Stomach smooth muscle (tissue), 2 donors: Measurements from ENCODE around the gene GRB7.

Experiments
- H3K27ac ChIP-seq: one replicate; pipeline ENCODE4 v1.7.0; 2013; ENCODE audit warnings: mild to moderate bottlenecking, low read length, inconsistent platforms
- H3K27me3 ChIP-seq, 2 donors: one replicate each; pipeline ENCODE4 v1.7.0; 2013; ENCODE audit warnings: low read length in 2 of 2; ENCODE audit not compliant: insufficient read depth in 2 of 2, control insufficient read depth in 1 of 2
- H3K36me3 ChIP-seq, 2 donors: one replicate each; pipeline ENCODE4 v1.7.0; 2013; ENCODE audit warnings: low read length in 2 of 2; ENCODE audit not compliant: control insufficient read depth in 2 of 2, insufficient read depth in 2 of 2
- H3K4me1 ChIP-seq: one replicate; pipeline ENCODE4 v1.7.0; 2013; ENCODE audit warnings: low read length; ENCODE audit not compliant: control insufficient read depth, insufficient read depth
- H3K4me3 ChIP-seq, 2 donors: one replicate each; pipeline ENCODE4 v1.7.0; 2013; ENCODE audit warnings: low read length in 2 of 2
- H3K9ac ChIP-seq, 2 donors: one replicate each; pipeline ENCODE4 v1.7.0; 2013; ENCODE audit warnings: low read length in 2 of 2, mild to moderate bottlenecking in 1 of 2
- H3K9me3 ChIP-seq, 2 donors: one replicate each; pipeline ENCODE4 v1.7.0; 2013; ENCODE audit warnings: low read length in 2 of 2; ENCODE audit not compliant: control insufficient read depth in 2 of 2
- donor health status: healthy.
- donor health status: Pancreatic carcinoma.

The GRB7 gene

DNA sequence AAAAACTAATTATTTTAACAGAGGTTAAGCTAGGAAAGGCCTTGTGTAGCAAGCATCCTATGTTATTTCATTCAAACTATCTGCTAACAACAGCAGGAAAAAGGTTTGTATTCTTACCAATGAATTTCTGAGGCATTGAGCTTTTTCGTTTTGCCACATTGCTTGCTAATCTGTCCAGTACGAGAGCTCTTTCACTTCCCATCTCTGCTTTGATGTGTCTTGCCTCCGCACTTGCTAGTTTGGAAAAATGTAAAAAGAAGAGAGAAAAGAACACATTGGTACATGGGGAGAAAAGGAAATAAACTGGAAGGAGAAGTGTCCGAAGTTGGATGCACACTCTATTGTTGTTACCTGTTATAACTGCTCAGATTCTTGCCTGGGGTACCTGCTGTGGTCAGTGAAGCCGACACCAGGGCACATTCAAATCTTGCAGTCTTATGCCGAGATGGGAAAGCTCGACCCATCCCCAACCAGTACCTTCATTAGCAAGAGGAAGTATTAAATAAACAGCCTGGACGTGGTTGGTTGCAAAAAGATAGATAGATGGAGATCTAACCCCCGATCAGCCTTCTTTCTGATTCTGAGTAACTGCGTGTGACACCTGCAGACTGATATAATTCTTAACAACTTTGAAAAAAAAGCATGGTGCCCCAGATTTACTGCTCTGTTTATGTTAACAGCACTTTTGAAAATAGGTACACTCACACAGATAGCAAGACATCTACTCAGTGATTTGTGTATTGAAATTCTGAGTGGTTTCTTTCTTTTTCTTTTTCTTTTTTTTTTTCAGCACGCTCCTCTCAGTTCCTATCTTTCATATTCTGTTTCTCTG lies 40.0 kb downstream of the GRB7 start:
- H3K36me3 ChIP-seq = no peaks in the 10 kb centered on the region
- H3K9ac ChIP-seq = no peak overlapping the region
- no peaks in the 10 kb centered on the region for H3K9me3 ChIP-seq
- H3K4me1 ChIP-seq = no peaks in the 10 kb centered on the region
- H3K4me3 ChIP-seq = no peak overlapping the region
- H3K27ac ChIP-seq = no peak overlapping the region
- peaks cover 18 to 27% of the 10 kb centered on the region in 2 donors for H3K27me3 ChIP-seq

DNA sequence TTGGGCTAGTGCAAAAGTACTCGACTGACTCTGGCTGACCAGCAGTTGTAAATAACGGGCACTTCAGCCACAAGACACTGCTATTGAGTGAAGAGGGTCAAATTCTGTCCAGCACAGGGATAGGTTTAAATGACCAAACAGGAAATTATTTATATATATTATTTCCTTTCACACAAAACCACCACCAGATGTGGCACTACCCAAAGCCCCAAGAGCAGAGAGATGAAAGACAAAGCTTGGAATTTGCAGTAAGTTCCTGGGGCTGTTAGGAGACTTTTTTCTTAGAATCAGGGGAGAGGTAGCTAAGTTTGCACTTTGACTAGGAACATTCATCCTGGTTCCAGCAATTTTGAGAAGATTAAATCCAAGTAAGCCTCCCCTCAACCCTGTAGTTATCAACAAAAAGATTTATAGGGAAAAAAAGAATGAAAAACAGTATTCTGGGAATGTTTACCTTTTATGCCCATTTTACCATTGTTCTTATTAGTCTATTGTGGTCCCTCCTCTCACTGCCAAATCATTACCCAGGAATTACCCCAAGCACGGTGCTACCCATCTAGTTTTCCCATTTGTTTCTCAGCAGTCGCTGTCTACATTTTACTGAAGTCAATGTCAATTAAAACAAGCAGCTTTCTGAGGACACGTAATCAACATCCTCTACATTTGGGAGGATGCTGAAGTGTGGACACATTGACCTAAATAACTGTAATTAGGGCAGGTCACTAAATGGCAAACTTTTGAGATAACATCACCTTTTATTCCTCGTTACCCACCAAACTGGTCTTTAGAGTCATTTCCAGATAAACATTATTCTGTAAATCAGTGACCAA lies 43.5 kb downstream of the GRB7 start:
- Histone ChIP-seq H3K4me3 (no peak overlapping the region), H3K27me3 (peaks cover 13 to 16% of the 10 kb centered on the region in 2 donors), H3K9ac (no peak overlapping the region), H3K36me3 (no peaks in the 10 kb centered on the region), H3K9me3 (no peaks in the 10 kb centered on the region), H3K4me1 (no peaks in the 10 kb centered on the region), H3K27ac (no peak overlapping the region)

- Histone ChIP-seq H3K9me3 (no peaks in the 10 kb centered on the region), H3K36me3 (no peaks in the 10 kb centered on the region), H3K4me1 (no peaks in the 10 kb centered on the region), H3K4me3 (no peak overlapping the region), H3K27me3 (peaks cover 13 to 14% of the 10 kb centered on the region in 2 donors), H3K27ac (no peak overlapping the region), H3K9ac (no peak overlapping the region)
These were observed 44.1 kb downstream of the GRB7 start for GRCh38 chr17:39781861-39782213.

DNA sequence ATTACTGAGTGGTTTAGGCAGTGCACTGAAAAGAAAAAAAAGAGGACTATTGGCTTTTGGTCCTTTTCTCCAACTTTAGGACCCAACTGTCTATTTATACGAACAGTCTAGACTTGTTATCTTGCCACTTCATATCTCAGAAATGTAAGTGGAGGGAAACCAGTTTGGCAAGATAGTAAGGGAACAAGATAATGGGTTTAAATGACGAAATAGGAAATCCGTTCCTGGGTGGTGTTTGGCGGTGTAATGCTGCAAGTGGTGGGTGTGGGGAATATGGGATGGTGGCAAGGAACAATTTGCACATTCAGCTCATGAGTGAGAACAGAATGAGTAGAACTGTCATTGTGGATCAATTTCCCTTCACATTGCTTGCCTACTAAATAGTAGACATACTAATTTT lies 44.7 kb downstream of the GRB7 start:
- H3K27me3 ChIP-seq = peaks cover 12 to 14% of the 10 kb centered on the region in 2 donors
- H3K27ac ChIP-seq = no peak overlapping the region
- no peaks in the 10 kb centered on the region for H3K9me3 ChIP-seq
- H3K9ac ChIP-seq = no peak overlapping the region
- no peak overlapping the region for H3K4me3 ChIP-seq
- no peaks in the 10 kb centered on the region for H3K36me3 ChIP-seq
- no peaks in the 10 kb centered on the region for H3K4me1 ChIP-seq

GRCh38 chr17:39782980-39783379 lies 45.2 kb downstream of the GRB7 start:
- Histone ChIP-seq H3K9me3 (no peaks in the 10 kb centered on the region), H3K27me3 (peaks cover 8 to 10% of the 10 kb centered on the region in 2 donors), H3K9ac (no peak overlapping the region), H3K4me3 (no peak overlapping the region), H3K4me1 (no peaks in the 10 kb centered on the region), H3K27ac (no peak overlapping the region), H3K36me3 (no peaks in the 10 kb centered on the region)

DNA sequence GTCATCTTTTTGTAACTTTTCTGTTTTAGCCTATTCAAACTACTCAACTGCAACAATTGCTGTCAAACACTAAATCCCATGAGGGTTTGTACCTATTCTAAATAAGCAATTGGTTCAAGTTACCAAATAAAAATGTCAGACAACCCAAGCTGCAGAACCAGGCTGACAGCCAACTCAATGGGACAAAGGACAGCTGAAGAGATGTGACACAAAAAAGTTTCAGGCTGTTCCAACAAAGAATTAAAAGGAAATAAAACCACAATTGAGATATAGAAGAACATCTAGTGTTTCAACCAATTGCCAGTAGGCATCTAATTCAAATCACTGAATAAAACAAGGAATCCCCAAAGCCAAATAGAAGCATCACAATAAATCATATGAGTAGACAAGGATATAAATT lies 49.3 kb downstream of the GRB7 start:
- Histone ChIP-seq H3K9me3 (no peaks in the 10 kb centered on the region), H3K36me3 (no peaks in the 10 kb centered on the region), H3K4me3 (no peak overlapping the region), H3K9ac (no peak overlapping the region), H3K27ac (no peak overlapping the region), H3K4me1 (no peaks in the 10 kb centered on the region), H3K27me3 (peaks cover 5 to 9% of the 10 kb centered on the region in 2 donors)

GRCh38 chr17:39787743-39788484 lies 50.2 kb downstream of the GRB7 start:
- Histone ChIP-seq H3K4me1 (no peaks in the 10 kb centered on the region), H3K9me3 (no peaks in the 10 kb centered on the region), H3K27ac (no peak overlapping the region), H3K27me3 (peaks cover 2 to 5% of the 10 kb centered on the region in 2 donors), H3K36me3 (no peaks in the 10 kb centered on the region), H3K9ac (no peak overlapping the region), H3K4me3 (no peak overlapping the region)

GRCh38 chr17:39791111-39791992 lies 53.6 kb downstream of the GRB7 start:
- Histone ChIP-seq H3K4me3 (no peak overlapping the region), H3K27ac (no peak overlapping the region), H3K36me3 (no peaks in the 10 kb centered on the region), H3K4me1 (no peaks in the 10 kb centered on the region), H3K9ac (no peak overlapping the region), H3K9me3 (no peaks in the 10 kb centered on the region), H3K27me3 (peaks cover 2 to 5% of the 10 kb centered on the region in 2 donors)

GRCh38 chr17:39792526-39793221 lies 54.9 kb downstream of the GRB7 start:
- H3K4me1 ChIP-seq = no peaks in the 10 kb centered on the region
- H3K36me3 ChIP-seq = no peaks in the 10 kb centered on the region
- no peak overlapping the region for H3K9ac ChIP-seq
- no peak overlapping the region for H3K4me3 ChIP-seq
- H3K27ac ChIP-seq = no peak overlapping the region
- peaks cover 2 to 5% of the 10 kb centered on the region in 2 donors for H3K27me3 ChIP-seq
- no peaks in the 10 kb centered on the region for H3K9me3 ChIP-seq
